ENCODE measurements around the gene SPACA6. TPM values are rescaled to one million over a fixed set of nuclear protein-coding genes. Genes with fewer than 3 reads are reported as not detected.

SPACA6 gene
- total RNA-seq, 1 donor from 2014 or later: 27.2 TPM

GRCh38 chr19:51703575-51704515 is 10.7 kb downstream of the SPACA6 start:
- Mint-ChIP-seq H3K9me3 (ENCODE audit: unreplicated experiment) (peaks cover 18% of the 10 kb centered on the region), H3K36me3 (ENCODE audit: unreplicated experiment) (peaks cover 12% of the 10 kb centered on the region), H3K27me3 (ENCODE audit: unreplicated experiment) (peaks cover 18% of the 10 kb centered on the region), H3K27ac (ENCODE audit: unreplicated experiment) (peak overlapping the region; percentile 82), H3K4me1 (ENCODE audit: low read depth, unreplicated experiment) (peaks cover 9% of the 10 kb centered on the region), H3K4me3 (ENCODE audit: unreplicated experiment) (peak overlapping the region; percentile 90)
- TF ChIP-seq, protein P1, sequence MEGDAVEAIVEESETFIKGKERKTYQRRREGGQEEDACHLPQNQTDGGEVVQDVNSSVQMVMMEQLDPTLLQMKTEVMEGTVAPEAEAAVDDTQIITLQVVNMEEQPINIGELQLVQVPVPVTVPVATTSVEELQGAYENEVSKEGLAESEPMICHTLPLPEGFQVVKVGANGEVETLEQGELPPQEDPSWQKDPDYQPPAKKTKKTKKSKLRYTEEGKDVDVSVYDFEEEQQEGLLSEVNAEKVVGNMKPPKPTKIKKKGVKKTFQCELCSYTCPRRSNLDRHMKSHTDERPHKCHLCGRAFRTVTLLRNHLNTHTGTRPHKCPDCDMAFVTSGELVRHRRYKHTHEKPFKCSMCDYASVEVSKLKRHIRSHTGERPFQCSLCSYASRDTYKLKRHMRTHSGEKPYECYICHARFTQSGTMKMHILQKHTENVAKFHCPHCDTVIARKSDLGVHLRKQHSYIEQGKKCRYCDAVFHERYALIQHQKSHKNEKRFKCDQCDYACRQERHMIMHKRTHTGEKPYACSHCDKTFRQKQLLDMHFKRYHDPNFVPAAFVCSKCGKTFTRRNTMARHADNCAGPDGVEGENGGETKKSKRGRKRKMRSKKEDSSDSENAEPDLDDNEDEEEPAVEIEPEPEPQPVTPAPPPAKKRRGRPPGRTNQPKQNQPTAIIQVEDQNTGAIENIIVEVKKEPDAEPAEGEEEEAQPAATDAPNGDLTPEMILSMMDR (IDR thresholded peaks at IDR 0.05; ENCODE audit: partially characterized antibody, unreplicated experiment): no peak
- DNase-seq: peak; percentile 97

- H3K9me3 Mint-ChIP-seq (ENCODE audit: unreplicated experiment): peaks cover 20% of the 10 kb centered on the region
- peak overlapping the region; percentile 82 for H3K27ac Mint-ChIP-seq (ENCODE audit: unreplicated experiment)
- peaks cover 12% of the 10 kb centered on the region for H3K36me3 Mint-ChIP-seq (ENCODE audit: unreplicated experiment)
- peaks cover 9% of the 10 kb centered on the region for H3K4me1 Mint-ChIP-seq (ENCODE audit: low read depth, unreplicated experiment)
- peaks cover 18% of the 10 kb centered on the region for H3K27me3 Mint-ChIP-seq (ENCODE audit: unreplicated experiment)
- no peak for DNase-seq
- peak overlapping the region; percentile 90 for H3K4me3 Mint-ChIP-seq (ENCODE audit: unreplicated experiment)
- TF ChIP-seq, protein P1 (IDR thresholded peaks at IDR 0.05; ENCODE audit: partially characterized antibody, unreplicated experiment): no peak
Measured at GRCh38 chr19:51704626-51705025, 11.5 kb downstream of the SPACA6 start.

GRCh38 chr19:51706296-51706695 is 13.2 kb downstream of the SPACA6 start:
- peaks cover 17% of the 10 kb centered on the region for H3K27me3 Mint-ChIP-seq (ENCODE audit: unreplicated experiment)

GRCh38 chr19:51706885-51707284 is 13.8 kb downstream of the SPACA6 start:
- H3K27ac Mint-ChIP-seq (ENCODE audit: unreplicated experiment): no peak overlapping the region
- DNase-seq: no peak
- peaks cover 16% of the 10 kb centered on the region for H3K27me3 Mint-ChIP-seq (ENCODE audit: unreplicated experiment)
- TF ChIP-seq, protein P1 (IDR thresholded peaks at IDR 0.05; ENCODE audit: partially characterized antibody, unreplicated experiment): no peak
- H3K4me3 Mint-ChIP-seq (ENCODE audit: unreplicated experiment): peak overlapping the region; percentile 30
- peaks cover 8% of the 10 kb centered on the region for H3K4me1 Mint-ChIP-seq (ENCODE audit: low read depth, unreplicated experiment)
- peaks cover 20% of the 10 kb centered on the region for H3K9me3 Mint-ChIP-seq (ENCODE audit: unreplicated experiment)
- H3K36me3 Mint-ChIP-seq (ENCODE audit: unreplicated experiment): peaks cover 6% of the 10 kb centered on the region

More at GRCh38 chr19:51706296-51706695, 13.2 kb downstream of the SPACA6 start:
- Mint-ChIP-seq H3K27ac (ENCODE audit: unreplicated experiment) (no peak overlapping the region), H3K4me1 (ENCODE audit: low read depth, unreplicated experiment) (peaks cover 8% of the 10 kb centered on the region), H3K9me3 (ENCODE audit: unreplicated experiment) (peaks cover 20% of the 10 kb centered on the region), H3K36me3 (ENCODE audit: unreplicated experiment) (peaks cover 6% of the 10 kb centered on the region), H3K4me3 (ENCODE audit: unreplicated experiment) (peak overlapping the region; percentile 37)
- TF ChIP-seq, protein P1 (IDR thresholded peaks at IDR 0.05; ENCODE audit: partially characterized antibody, unreplicated experiment): no peak
- DNase-seq: no peak

- TF ChIP-seq, protein P1 (IDR thresholded peaks at IDR 0.05; ENCODE audit: partially characterized antibody, unreplicated experiment): no peak
- Mint-ChIP-seq H3K9me3 (ENCODE audit: unreplicated experiment) (peaks cover 12% of the 10 kb centered on the region), H3K4me1 (ENCODE audit: low read depth, unreplicated experiment) (peaks cover 2% of the 10 kb centered on the region), H3K27me3 (ENCODE audit: unreplicated experiment) (peaks cover 9% of the 10 kb centered on the region), H3K27ac (ENCODE audit: unreplicated experiment) (no peak overlapping the region), H3K4me3 (ENCODE audit: unreplicated experiment) (no peak overlapping the region), H3K36me3 (ENCODE audit: unreplicated experiment) (peaks cover 10% of the 10 kb centered on the region)
- no peak for DNase-seq
Measured at GRCh38 chr19:51708811-51709210, 15.7 kb downstream of the SPACA6 start.

Measured in glutamatergic neuron (in vitro differentiated cells).